Karpas-422 (cell line): Measurements from ENCODE around the gene LIPC. TPM values are rescaled to one million over a fixed set of nuclear protein-coding genes. Genes with fewer than 3 reads are reported as not detected.

ENCODE experiments used
- DNase-seq: peaks from one replicate; pipeline ENCODE4 v3.0.0-alpha.2; 2015
- H2AFZ ChIP-seq: fragments of 200-600 bp; sonication (generic); 2 replicates; pipeline ENCODE4 v1.6.1; 2014; ENCODE audit warnings: antibody characterized with exemption, low read length, mixed read lengths
- H3K27ac ChIP-seq: fragments of 200-600 bp; sonication (generic); 2 replicates; pipeline ENCODE4 v1.5.1; 2014; ENCODE audit warnings: mild to moderate bottlenecking, low read length, moderate library complexity
- H3K27me3 ChIP-seq: fragments of 200-600 bp; sonication (generic); 2 replicates; pipeline ENCODE4 v1.6.1; 2014; ENCODE audit warnings: low read length, mixed read lengths
- H3K36me3 ChIP-seq: fragments of 200-600 bp; sonication (generic); 2 replicates; pipeline ENCODE4 v1.6.1; 2014; ENCODE audit warnings: low read length, mixed read lengths; ENCODE audit not compliant: insufficient read depth
- H3K4me1 ChIP-seq: fragments of 200-600 bp; sonication (generic); 2 replicates; pipeline ENCODE4 v1.6.1; 2014; ENCODE audit warnings: mild to moderate bottlenecking, low read length, mixed read lengths
- H3K4me2 ChIP-seq: fragments of 200-600 bp; sonication (generic); 2 replicates; pipeline ENCODE4 v1.6.1; 2014; ENCODE audit warnings: low read length, low read depth, mild to moderate bottlenecking; ENCODE audit not compliant: poor library complexity, severe bottlenecking
- H3K4me3 ChIP-seq: fragments of 200-600 bp; sonication (generic); 2 replicates; pipeline ENCODE4 v1.5.1; 2014; ENCODE audit warnings: mild to moderate bottlenecking, antibody characterized with exemption, low read length, mixed read lengths
- H3K79me2 ChIP-seq: fragments of 200-600 bp; sonication (generic); 2 replicates; pipeline ENCODE4 v1.6.1; 2014; ENCODE audit warnings: mild to moderate bottlenecking, low read length, mixed read lengths
- H3K9ac ChIP-seq: fragments of 200-600 bp; sonication (generic); 2 replicates; pipeline ENCODE4 v1.6.0; 2014; ENCODE audit warnings: low read length
- H3K9me2 ChIP-seq: fragments of 200-600 bp; sonication (generic), shearing (Covaris generic); replicated peaks from 2 replicates; pipeline ENCODE4 v1.6.0; 2014; ENCODE audit warnings: mild to moderate bottlenecking, low read length, moderate library complexity; ENCODE audit not compliant: insufficient read depth
- H3K9me3 ChIP-seq: fragments of 300-700, 200-600 bp; sonication (generic); 2 replicates; pipeline ENCODE4 v1.6.1; 2014; ENCODE audit warnings: low read length, mixed read lengths
- H4K20me1 ChIP-seq: fragments of 200-600 bp; sonication (generic); 2 replicates; pipeline ENCODE4 v1.6.1; 2014; ENCODE audit warnings: mild to moderate bottlenecking, antibody characterized with exemption, low read length, low read depth; ENCODE audit not compliant: insufficient read depth
- small RNA-seq: library from RNA; depleted of rRNA; stranded (forward); fragments of <200 nt; gene quantifications from one replicate; pipeline ENCODE3, GENCODE V24; 2014
- total RNA-seq: library from RNA; depleted of rRNA; stranded (reverse); fragments of >200 nt; shearing (Covaris generic); gene quantifications from 2 replicates; pipeline ENCODE4 v1.2.3, GENCODE V29; 2014; ENCODE audit warnings: low replicate concordance

Gene LIPC
- total RNA-seq, 1 experiment from 2014 or later = not detected

DNA sequence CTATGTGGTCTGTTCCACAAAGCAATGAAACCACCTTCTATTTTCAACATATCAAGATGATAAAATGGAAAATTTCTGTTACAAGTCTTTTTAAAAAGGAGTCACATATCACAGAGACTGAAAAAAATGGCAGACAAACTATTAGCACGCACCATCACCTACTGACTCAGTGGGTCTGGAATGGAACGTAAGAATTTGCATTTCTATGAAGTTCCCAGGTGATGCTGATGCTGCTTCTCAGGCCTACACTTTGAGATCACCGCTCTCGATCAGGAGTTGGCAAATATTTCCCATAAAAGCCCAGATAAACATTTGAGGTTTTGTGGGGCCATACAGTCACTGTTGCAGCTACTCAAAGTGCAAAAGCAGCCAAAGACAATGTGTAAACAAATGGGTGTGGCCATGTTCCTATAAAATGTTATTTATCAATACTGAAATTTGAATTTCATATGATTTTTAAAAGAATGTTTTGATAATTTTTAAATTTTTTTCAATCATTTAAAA is 174.8 kb downstream of the LIPC start:
- Histone ChIP-seq H3K4me3 (no peak overlapping the region), H3K27me3 (no peaks in the 10 kb centered on the region), H3K9me2 (no peaks in the 10 kb centered on the region), H3K4me2 (no peak overlapping the region), H3K36me3 (peaks cover 26% of the 10 kb centered on the region; the same call in 1 of the 2 replicates), H3K27ac (no peak overlapping the region), H3K79me2 (peaks cover 44% of the 10 kb centered on the region), H4K20me1 (no peaks in the 10 kb centered on the region), H3K9ac (no peak overlapping the region), H3K9me3 (no peaks in the 10 kb centered on the region), H2AFZ (no peak overlapping the region), H3K4me1 (no peaks in the 10 kb centered on the region)
- no peak for DNase-seq

DNA sequence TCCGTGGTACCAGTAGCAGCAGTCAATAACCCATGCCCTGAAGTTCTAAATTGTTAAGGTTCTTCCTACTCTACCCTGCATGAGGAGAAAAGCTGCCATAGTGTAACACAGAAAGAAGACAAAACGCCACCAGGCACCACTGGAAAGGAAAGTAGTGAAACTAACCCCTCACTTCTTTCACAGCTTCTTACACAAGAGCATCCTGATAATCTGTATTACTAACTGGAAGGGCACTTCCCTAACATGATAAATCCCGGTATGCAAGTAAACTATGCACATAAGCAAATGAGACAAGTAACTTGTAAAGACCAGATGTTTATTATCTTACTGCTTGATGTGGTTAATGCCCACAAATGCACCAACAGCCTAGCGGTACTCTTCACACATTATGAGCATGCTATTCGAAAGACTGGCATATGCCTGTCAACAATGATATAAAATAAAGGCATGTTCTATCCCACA is 176.4 kb downstream of the LIPC start:
- peaks cover 57% of the 10 kb centered on the region for H3K79me2 ChIP-seq
- no peaks in the 10 kb centered on the region for H3K9me3 ChIP-seq
- peaks cover 24% of the 10 kb centered on the region; the same call in 1 of the 2 replicates for H3K36me3 ChIP-seq
- no peaks in the 10 kb centered on the region for H3K4me1 ChIP-seq
- H3K4me3 ChIP-seq = no peak overlapping the region
- H3K27me3 ChIP-seq = no peaks in the 10 kb centered on the region
- DNase-seq = no peak
- no peak overlapping the region for H3K4me2 ChIP-seq
- H3K9ac ChIP-seq = no peak overlapping the region
- H3K9me2 ChIP-seq = no peaks in the 10 kb centered on the region
- no peak overlapping the region for H3K27ac ChIP-seq
- no peak overlapping the region for H2AFZ ChIP-seq
- no peaks in the 10 kb centered on the region for H4K20me1 ChIP-seq

DNA sequence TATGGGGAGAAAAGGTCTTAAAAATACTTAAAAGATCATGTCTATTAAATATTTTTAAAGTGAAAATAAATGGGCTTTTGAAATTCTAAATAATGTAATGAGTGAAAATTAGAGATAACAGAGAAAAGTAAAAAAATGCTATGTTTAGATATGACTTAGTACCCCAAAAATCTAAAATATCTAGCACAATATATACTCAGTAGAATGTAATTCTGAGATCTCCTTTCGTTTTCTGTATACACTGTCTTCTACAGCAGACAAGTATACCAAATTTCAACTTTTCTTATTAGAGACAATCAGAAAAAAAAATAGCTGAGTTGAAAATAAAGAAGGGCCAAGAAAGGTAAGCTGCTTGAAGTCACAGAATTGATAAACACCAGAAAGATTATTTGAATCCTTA is 176.9 kb downstream of the LIPC start:
- Histone ChIP-seq H3K9me3 (no peaks in the 10 kb centered on the region), H3K27ac (no peak overlapping the region), H3K4me2 (no peak overlapping the region), H3K9me2 (no peaks in the 10 kb centered on the region), H2AFZ (no peak overlapping the region), H3K4me1 (no peaks in the 10 kb centered on the region), H3K27me3 (no peaks in the 10 kb centered on the region), H3K9ac (no peak overlapping the region), H3K4me3 (no peak overlapping the region), H3K36me3 (peaks cover 21% of the 10 kb centered on the region; the same call in 1 of the 2 replicates), H3K79me2 (peaks cover 58% of the 10 kb centered on the region), H4K20me1 (no peaks in the 10 kb centered on the region)
- DNase-seq = no peak

DNA sequence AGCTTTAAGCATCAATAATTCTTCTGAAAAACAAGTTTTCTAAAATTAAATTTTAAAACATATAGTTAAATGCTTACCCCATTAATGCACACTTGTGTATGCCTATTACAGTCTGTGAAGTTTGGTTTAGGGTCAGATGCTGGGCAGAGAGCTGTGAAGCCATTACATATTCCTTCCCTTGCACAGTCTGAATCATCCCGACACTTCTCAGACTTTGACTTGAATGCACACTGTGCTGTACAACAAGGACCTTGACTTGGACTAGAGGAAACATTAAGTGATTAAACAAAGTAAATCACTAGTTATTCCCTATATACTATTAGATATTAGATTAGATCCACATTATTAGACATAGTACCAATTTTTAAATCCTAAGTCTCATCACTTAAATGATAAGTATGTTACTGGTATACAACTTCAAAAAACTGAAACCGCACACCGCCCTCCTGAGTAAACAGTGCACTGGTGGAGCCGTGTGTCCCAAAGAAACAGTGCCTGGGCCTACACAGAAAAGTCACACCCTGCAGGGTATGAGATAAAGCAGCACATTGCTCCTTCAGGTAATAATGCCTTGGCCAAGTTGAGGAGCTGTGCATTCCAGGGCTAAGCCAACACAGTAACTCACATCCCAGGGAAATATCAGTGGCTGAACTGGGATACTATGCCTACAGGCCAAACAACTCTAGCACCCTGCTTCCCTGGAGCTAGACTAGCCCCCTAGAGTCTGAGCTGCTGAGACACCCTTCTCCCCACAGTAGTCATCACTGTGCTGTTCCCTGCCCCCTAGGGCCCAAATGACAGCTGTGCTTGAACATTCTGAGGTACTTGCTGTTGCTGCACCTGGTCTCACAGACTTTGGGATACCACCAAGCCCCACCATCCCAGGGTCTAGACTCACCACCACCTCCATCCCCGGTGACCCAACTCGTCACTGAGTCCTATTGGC is 180.2 kb downstream of the LIPC start:
- no peaks in the 10 kb centered on the region for H3K9me3 ChIP-seq
- H3K27ac ChIP-seq = no peak overlapping the region
- H3K4me1 ChIP-seq = no peaks in the 10 kb centered on the region
- no peak overlapping the region for H3K9ac ChIP-seq
- H3K4me3 ChIP-seq = no peak overlapping the region
- H4K20me1 ChIP-seq = no peaks in the 10 kb centered on the region
- no peak overlapping the region for H3K4me2 ChIP-seq
- no peak for DNase-seq
- peaks cover 20% of the 10 kb centered on the region; the same call in 1 of the 2 replicates for H3K36me3 ChIP-seq
- no peak overlapping the region for H2AFZ ChIP-seq
- peaks cover 63% of the 10 kb centered on the region for H3K79me2 ChIP-seq
- H3K9me2 ChIP-seq = no peaks in the 10 kb centered on the region
- H3K27me3 ChIP-seq = no peaks in the 10 kb centered on the region

DNA sequence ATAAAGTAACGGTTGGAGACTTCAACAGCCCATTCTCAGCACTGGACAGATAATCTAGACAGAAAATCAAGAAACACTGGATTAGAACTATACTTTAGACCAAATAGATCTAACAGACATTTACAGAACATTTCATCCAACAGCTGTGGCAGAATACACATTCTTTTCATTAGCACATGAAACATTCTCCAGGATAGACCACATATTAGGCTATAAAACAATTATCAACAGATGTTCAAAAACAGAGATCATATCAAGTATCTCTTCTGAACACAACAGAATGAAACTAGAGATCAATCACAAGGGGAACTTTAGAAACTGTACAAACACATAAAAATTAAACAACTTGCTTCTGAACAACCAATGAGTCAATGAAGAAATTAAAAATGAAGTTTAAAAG is 184.4 kb downstream of the LIPC start:
- H4K20me1 ChIP-seq = no peaks in the 10 kb centered on the region
- no peaks in the 10 kb centered on the region for H3K9me2 ChIP-seq
- no peaks in the 10 kb centered on the region for H3K27me3 ChIP-seq
- no peaks in the 10 kb centered on the region for H3K9me3 ChIP-seq
- H3K4me3 ChIP-seq = no peak overlapping the region
- H2AFZ ChIP-seq = no peak overlapping the region
- H3K9ac ChIP-seq = no peak overlapping the region
- H3K4me2 ChIP-seq = no peak overlapping the region
- peaks cover 26% of the 10 kb centered on the region; the same call in 1 of the 2 replicates for H3K36me3 ChIP-seq
- no peaks in the 10 kb centered on the region for H3K4me1 ChIP-seq
- H3K27ac ChIP-seq = no peak overlapping the region
- H3K79me2 ChIP-seq = peaks cover 63% of the 10 kb centered on the region
- DNase-seq = no peak

Small RNA genes within 50 kb of the gene (small RNA-seq; reads per million reads assigned to genes)
- gene AC084781.2 = not detected
